ENCODE measurements around the gene TP73.

DNA sequence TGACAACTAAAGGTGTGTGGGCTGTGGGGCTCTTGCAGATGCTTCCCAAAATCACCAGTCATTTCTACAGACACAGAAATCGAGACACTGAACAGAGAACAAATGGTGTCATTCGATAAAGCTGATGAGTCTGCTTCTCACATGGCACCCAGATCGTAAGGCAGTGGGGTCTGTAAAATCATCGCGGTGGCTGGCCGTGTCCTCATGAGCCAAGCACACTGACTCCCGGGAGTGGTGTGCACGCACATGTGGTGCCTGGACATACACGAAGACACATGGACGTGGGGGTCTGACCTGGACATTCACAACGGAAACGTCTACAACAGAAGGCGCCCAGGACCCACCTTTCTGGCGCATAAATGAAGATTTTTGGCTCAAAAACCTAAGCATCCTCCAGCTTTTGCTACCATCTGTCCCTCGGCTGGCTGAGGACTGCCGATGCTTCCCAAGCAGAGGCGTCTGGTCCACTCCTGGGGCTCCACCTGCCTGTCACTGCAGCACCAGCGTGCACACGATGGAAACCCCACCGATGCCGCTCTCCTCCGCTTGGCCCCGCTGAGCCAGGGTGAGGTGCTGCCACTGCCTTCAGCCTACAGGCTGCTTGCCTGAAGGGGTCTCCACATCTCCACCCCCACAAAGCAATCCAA, 127.1 kb downstream of the TP73 start:
- TF ChIP-seq EP300 (conservative IDR thresholded peaks at IDR 0.05; ENCODE audit: poor library complexity, severe bottlenecking) (no peak), EZH2 (IDR thresholded peaks at IDR 0.05; ENCODE audit: borderline replicate concordance, insufficient read depth, low read length, poor library complexity, severe bottlenecking) (no peak), POLR2AphosphoS5 (IDR thresholded peaks at IDR 0.05) (no peak), TAF1 (IDR thresholded peaks at IDR 0.05; ENCODE audit: low read depth) (no peak), REST (IDR thresholded peaks at IDR 0.05; ENCODE audit: borderline replicate concordance) (no peak), RAD21 (conservative IDR thresholded peaks at IDR 0.05) (no peak)
- TF ChIP-seq, protein P1, sequence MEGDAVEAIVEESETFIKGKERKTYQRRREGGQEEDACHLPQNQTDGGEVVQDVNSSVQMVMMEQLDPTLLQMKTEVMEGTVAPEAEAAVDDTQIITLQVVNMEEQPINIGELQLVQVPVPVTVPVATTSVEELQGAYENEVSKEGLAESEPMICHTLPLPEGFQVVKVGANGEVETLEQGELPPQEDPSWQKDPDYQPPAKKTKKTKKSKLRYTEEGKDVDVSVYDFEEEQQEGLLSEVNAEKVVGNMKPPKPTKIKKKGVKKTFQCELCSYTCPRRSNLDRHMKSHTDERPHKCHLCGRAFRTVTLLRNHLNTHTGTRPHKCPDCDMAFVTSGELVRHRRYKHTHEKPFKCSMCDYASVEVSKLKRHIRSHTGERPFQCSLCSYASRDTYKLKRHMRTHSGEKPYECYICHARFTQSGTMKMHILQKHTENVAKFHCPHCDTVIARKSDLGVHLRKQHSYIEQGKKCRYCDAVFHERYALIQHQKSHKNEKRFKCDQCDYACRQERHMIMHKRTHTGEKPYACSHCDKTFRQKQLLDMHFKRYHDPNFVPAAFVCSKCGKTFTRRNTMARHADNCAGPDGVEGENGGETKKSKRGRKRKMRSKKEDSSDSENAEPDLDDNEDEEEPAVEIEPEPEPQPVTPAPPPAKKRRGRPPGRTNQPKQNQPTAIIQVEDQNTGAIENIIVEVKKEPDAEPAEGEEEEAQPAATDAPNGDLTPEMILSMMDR (IDR thresholded peaks at IDR 0.05; ENCODE audit: poor library complexity, severe bottlenecking) = no peak

Data from neural cell (in vitro differentiated cells).